A549 (cell line): Measurements from ENCODE around the gene DEPDC5. TPM values are rescaled to one million over a fixed set of nuclear protein-coding genes. Genes with fewer than 3 reads are reported as not detected.
"Not testable (repeated sequence)": the region's sequence is repeated elsewhere in the genome, so short reads cannot be mapped to it uniquely, and the experiment has no call there.

Source experiments
- ATAC-seq, 2 experiments: fragments of 200-7000 bp in 1 of 2; fragments of >200 bp in 1 of 2; cut with Nextera tagmentation in 1 of 2; cut with Tn5 transposase in 1 of 2; 3 replicates each; pipeline versions ENCODE4 v1.8.0 to v1.9.1; 2018 to 2020; ENCODE audit warnings: mild to moderate bottlenecking in 1 of 2, moderate library complexity in 1 of 2
- CTCF ChIA-PET: fragments of 300-600 bp; sonication (Branson Sonifier 250); formaldehyde crosslinking; extraction: SDS; loops from one replicate; lab custom pipeline; 2021; ENCODE audit warnings: antibody characterized with exemption, inconsistent platforms; lab: Yijun Ruan, JAX
- POLR2A ChIA-PET: fragments of 350-600 bp; formaldehyde crosslinking; extraction: SDS; loops from one replicate; lab custom pipeline; 2021; ENCODE audit warnings: antibody characterized with exemption, inconsistent platforms; lab: Yijun Ruan, JAX
- DNase-seq, 2 experiments: peaks; one replicate each; pipeline versions ENCODE4 v3.0.0 to v3.0.0-alpha.2; 2011 to 2016; ENCODE audit warnings: low read depth in 1 of 2, low spot score in 1 of 2
- FAIRE-seq: peaks from 2 replicates; lab custom pipeline; 2011; peaks lifted over from hg19 to GRCh38; lab: Jason Lieb, UNC
- H3K27ac ChIP-seq, 2 experiments: fragments of >200 bp; sonication (Bioruptor Twin); formaldehyde crosslinking; 3 replicates each; pipeline ENCODE4 v1.5.1; 2016 to 2017
- H3K4me1 ChIP-seq: fragments of >200 bp; sonication (Bioruptor Twin); formaldehyde crosslinking; 3 replicates; pipeline ENCODE4 v1.6.1; 2016
- H3K4me2 ChIP-seq: fragments of >200 bp; sonication (Bioruptor Twin); formaldehyde crosslinking; 3 replicates; pipeline ENCODE4 v1.6.1; 2016
- H3K4me3 ChIP-seq: fragments of >200 bp; sonication (Bioruptor Twin); formaldehyde crosslinking; 3 replicates; pipeline ENCODE4 v1.5.1; 2016
- H3K9me3 ChIP-seq: fragments of >200 bp; sonication (Bioruptor Twin); formaldehyde crosslinking; 3 replicates; pipeline ENCODE4 v1.6.1; 2016
- CBX8 ChIP-seq: fragments of 200-600 bp; sonication (generic); IDR thresholded peaks from 2 replicates; pipeline ENCODE4 v1.6.1; 2016
- CHD4 ChIP-seq: fragments of 200-600 bp; sonication (generic); IDR thresholded peaks from 2 replicates; pipeline ENCODE4 v1.6.1; 2016; ENCODE audit warnings: antibody characterized with exemption, mild to moderate bottlenecking, borderline replicate concordance
- EHF ChIP-seq: fragments of 250-450 bp; sonication (Bioruptor Pico); IDR thresholded peaks from 2 replicates; pipeline ENCODE4 v1.5.0; 2020; ENCODE audit warnings: mild to moderate bottlenecking
- ELK1 ChIP-seq: fragments of 150-350 bp; IDR thresholded peaks from 2 replicates; pipeline ENCODE4 v1.6.1; 2014; ENCODE audit warnings: low read depth, mild to moderate bottlenecking, low read length
- ESRRA ChIP-seq: fragments of 150-350 bp; IDR thresholded peaks from 2 replicates; pipeline ENCODE4 v1.6.1; 2014; ENCODE audit warnings: mild to moderate bottlenecking, low read length, borderline replicate concordance
- FOSB ChIP-seq: fragments of 250-450 bp; sonication (Bioruptor Pico); IDR thresholded peaks from 2 replicates; pipeline ENCODE4 v1.5.0; 2020; ENCODE audit warnings: mild to moderate bottlenecking, moderate library complexity
- FOXS1 ChIP-seq: fragments of 250-450 bp; sonication (Bioruptor Pico); IDR thresholded peaks from 2 replicates; pipeline ENCODE4 v1.5.0; 2020; ENCODE audit warnings: mild to moderate bottlenecking, moderate library complexity
- HMGXB4 ChIP-seq: fragments of 250-450 bp; sonication (Bioruptor Pico); IDR thresholded peaks from 2 replicates; pipeline ENCODE4 v1.5.0; 2021; ENCODE audit warnings: mild to moderate bottlenecking, moderate library complexity, borderline replicate concordance
- HOXB13 ChIP-seq: fragments of 250-450 bp; sonication (Bioruptor Pico); IDR thresholded peaks from 2 replicates; pipeline ENCODE4 v1.5.0; 2020; ENCODE audit warnings: low read depth, mild to moderate bottlenecking, moderate library complexity
- KDM1A ChIP-seq: fragments of 200-600 bp; sonication (generic); IDR thresholded peaks from 2 replicates; pipeline ENCODE4 v1.6.1; 2016; ENCODE audit warnings: low read depth, mild to moderate bottlenecking
- MAX ChIP-seq: IDR thresholded peaks from 2 replicates; pipeline ENCODE4 v1.6.1; 2012
- MAZ ChIP-seq: fragments of 150-350 bp; IDR thresholded peaks from 2 replicates; pipeline ENCODE4 v1.6.1; 2014; ENCODE audit warnings: antibody characterized with exemption, low read depth, low read length, borderline replicate concordance
- NPAS2 ChIP-seq: fragments of 250-450 bp; sonication (Bioruptor Pico); IDR thresholded peaks from 2 replicates; pipeline ENCODE4 v1.8.0; 2022; ENCODE audit warnings: mild to moderate bottlenecking, moderate library complexity, borderline replicate concordance
- PBX3 ChIP-seq: IDR thresholded peaks from 2 replicates; pipeline ENCODE4 v1.6.1; 2012
- POLR2A ChIP-seq: IDR thresholded peaks from 2 replicates; pipeline ENCODE4 v1.6.1; 2012; ENCODE audit warnings: mild to moderate bottlenecking, low read length
- RAD21 ChIP-seq, 2 experiments: fragments of >200 bp in 1 of 2; sonication (Bioruptor Twin) in 1 of 2; formaldehyde crosslinking in 1 of 2; IDR thresholded peaks in 1 of 2; conservative IDR thresholded peaks in 1 of 2; 2 replicates in 1 of 2; 3 replicates in 1 of 2; pipeline ENCODE4 v1.6.1; 2012 to 2018; ENCODE audit warnings: inconsistent platforms in 1 of 2
- RARB ChIP-seq: fragments of 250-450 bp; sonication (Bioruptor Pico); IDR thresholded peaks from 2 replicates; pipeline ENCODE4 v1.8.0; 2021; ENCODE audit warnings: mild to moderate bottlenecking, moderate library complexity
- RFX5 ChIP-seq: fragments of 450-650 bp; IDR thresholded peaks from 2 replicates; pipeline ENCODE4 v1.7.1; 2014; ENCODE audit warnings: antibody characterized with exemption, mild to moderate bottlenecking, moderate library complexity
- SMC3 ChIP-seq: fragments of >200 bp; sonication (Bioruptor Twin); formaldehyde crosslinking; IDR thresholded peaks from 3 replicates; pipeline ENCODE4 v1.6.1; 2018; ENCODE audit warnings: inconsistent platforms
- TFCP2L1 ChIP-seq: fragments of 250-450 bp; sonication (Bioruptor Pico); IDR thresholded peaks from 2 replicates; pipeline ENCODE4 v1.5.0; 2021; ENCODE audit warnings: mild to moderate bottlenecking
- ZFP36 ChIP-seq: fragments of 450-650 bp; IDR thresholded peaks from 2 replicates; pipeline ENCODE4 v1.6.1; 2014; ENCODE audit warnings: borderline replicate concordance; ENCODE audit not compliant: partially characterized antibody
- WGBS: methylation state at CpG from one replicate; pipeline ENCODE4 v1.1.6; 2017; ENCODE audit errors: missing lambda C conversion rate; 5-methylcytosine and 5-hydroxymethylcytosine counted together
- polyA plus RNA-seq, 4 experiments: library from polyadenylated mRNA; depleted of rRNA in 3 of 4; stranded (reverse); fragments of >200 nt; fragmentation: RNase III in 1 of 4; extraction: RNeasy Plus Mini Kit Qiagen cat#74134 plus additional on column Dnase treatment in 1 of 4; gene quantifications; 2 replicates in 3 of 4; 3 replicates in 1 of 4; pipeline ENCODE4 v1.2.3, GENCODE V29; 2011 to 2017

The DEPDC5 gene
- polyA plus RNA-seq, 2 of the 4 experiments (the other 2 are of a cell fraction) = 4.4 to 10.1 TPM

- no peaks in the 10 kb centered on the region for H3K4me1 ChIP-seq
- H3K27ac ChIP-seq = no peak overlapping the region
- H3K9me3 ChIP-seq = no peaks in the 10 kb centered on the region
- no peak overlapping the region for H3K4me2 ChIP-seq
- H3K4me3 ChIP-seq = no peak overlapping the region
- FAIRE-seq (no peak), ATAC-seq (no peak), DNase-seq (no peak)
- TF ChIP-seq RAD21 (conservative IDR thresholded peaks at IDR 0.05 in 1 of 2, IDR thresholded peaks at IDR 0.05 in 1 of 2) (no peak), FOXS1 (no peak), TFCP2L1 (CRISPR knock-in tag) (no peak), HOXB13 (CRISPR knock-in tag) (no peak), POLR2A (no peak), KDM1A (no peak), NPAS2 (no peak), CHD4 (no peak), SMC3 (no peak), CBX8 (no peak), PBX3 (no peak), MAX (no peak)
- ChIA-PET POLR2A (no interaction called here), CTCF (no interaction called here)
- 58% methylated on average over 6 of the region's 6 CpGs for WGBS
Observed at GRCh38 chr22:31812977-31813605, 59.3 kb downstream of the DEPDC5 start.

GRCh38 chr22:31813898-31814297 is 60.1 kb downstream of the DEPDC5 start:
- H3K4me3 ChIP-seq, POLR2A ChIA-PET, H3K9me3 ChIP-seq, CTCF ChIA-PET, H3K27ac ChIP-seq, H3K4me2 ChIP-seq, H3K4me1 ChIP-seq, ATAC-seq, DNase-seq, FAIRE-seq: not testable (repeated sequence)
- 80% methylated on average over 7 of the region's 7 CpGs for WGBS

GRCh38 chr22:31814942-31815341 is 61.1 kb downstream of the DEPDC5 start:
- TF ChIP-seq ESRRA (no peak), ELK1 (no peak), POLR2A (no peak), MAZ (no peak), EHF (no peak), RFX5 (no peak), RARB (CRISPR knock-in tag) (no peak), HMGXB4 (CRISPR knock-in tag) (no peak), CBX8 (no peak), ZFP36 (no peak), FOSB (no peak)
- TF ChIP-seq, all 56 proteins: peak for 0

GRCh38 chr22:31815383-31815814 is 61.6 kb downstream of the DEPDC5 start:
- H3K4me2 ChIP-seq, FAIRE-seq, H3K4me1 ChIP-seq, H3K9me3 ChIP-seq, H3K4me3 ChIP-seq, H3K27ac ChIP-seq, POLR2A ChIA-PET, CTCF ChIA-PET, ATAC-seq, DNase-seq: not testable (repeated sequence)
- 75% methylated on average over 2 of the region's 4 CpGs for WGBS

More at GRCh38 chr22:31814942-31815341, 61.1 kb downstream of the DEPDC5 start:
- no peak overlapping the region for H3K27ac ChIP-seq
- H3K4me1 ChIP-seq = no peaks in the 10 kb centered on the region
- ChIA-PET POLR2A (no interaction called here), CTCF (interaction anchor here (0.9 kb wide), 1 partner anchor 28 kb away, joined by 3 read pairs; no protein-coding TSS in a partner anchor)
- ATAC-seq = no peak
- no peak overlapping the region for H3K4me2 ChIP-seq
- H3K4me3 ChIP-seq = no peak overlapping the region
- FAIRE-seq = no peak
- H3K9me3 ChIP-seq = no peaks in the 10 kb centered on the region
- 90% methylated on average over 7 of the region's 7 CpGs for WGBS
- DNase-seq = no peak
